DMS114 treated with DMSO at 0.1 percent for 48 hours (cell line): ENCODE measurements around the gene AP2A1.
"Not testable (repeated sequence)": the region's sequence is repeated elsewhere in the genome, so short reads cannot be mapped to it uniquely, and the experiment has no call there.

Experiments used
- DNase-seq: peaks from one replicate; lab custom pipeline; 2025; ENCODE audit not compliant: unreplicated experiment; lab: John Stamatoyannopoulos, UW

Gene AP2A1

DNA sequence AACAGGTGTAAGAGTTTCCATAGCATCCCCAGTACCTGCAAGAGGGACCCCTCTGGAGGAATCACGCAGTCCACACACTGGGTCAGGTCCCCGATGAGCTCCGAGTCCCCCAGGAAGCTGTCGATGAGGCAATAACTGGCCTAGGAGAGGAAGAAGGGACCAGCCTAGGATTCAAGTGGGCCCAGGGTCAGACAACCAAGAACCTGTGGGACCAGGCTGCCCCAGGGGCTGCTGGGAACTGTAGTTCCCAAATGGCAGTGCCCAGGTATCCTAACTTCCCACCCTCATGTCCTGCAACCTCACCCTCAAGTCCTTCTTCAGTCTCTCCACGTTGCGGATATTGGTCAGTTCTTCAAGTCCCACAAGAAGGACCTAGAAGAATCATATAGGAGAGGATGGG is 44.5 kb downstream of the AP2A1 start:
- DNase-seq: no peak

DNA sequence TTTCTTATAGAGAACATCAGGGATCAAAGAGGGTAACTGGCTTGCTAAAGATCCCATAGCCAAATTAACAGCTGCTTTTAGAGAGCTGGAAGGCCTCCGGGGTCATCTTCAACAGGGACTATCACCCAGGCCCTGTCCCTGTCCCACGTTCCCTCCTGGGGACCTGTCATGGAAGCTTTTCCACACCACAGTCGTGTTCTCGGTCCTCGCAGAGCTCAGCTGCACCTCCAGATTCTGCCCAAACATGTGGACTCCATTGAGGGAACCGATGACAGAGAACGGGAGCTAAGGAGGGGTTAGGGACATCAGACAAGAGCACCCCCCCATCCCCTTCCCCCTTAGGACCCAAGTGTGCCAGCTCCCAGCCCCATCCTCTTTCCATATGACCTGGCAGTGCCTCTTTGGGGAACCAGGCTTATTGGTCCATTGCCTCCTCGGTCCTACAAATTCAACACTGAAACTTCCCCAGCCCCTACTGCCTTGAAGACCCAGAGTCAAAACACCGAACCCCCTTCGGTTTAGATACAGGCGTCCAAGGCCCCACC is 45.7 kb downstream of the AP2A1 start:
- DNase-seq: no peak

DNA sequence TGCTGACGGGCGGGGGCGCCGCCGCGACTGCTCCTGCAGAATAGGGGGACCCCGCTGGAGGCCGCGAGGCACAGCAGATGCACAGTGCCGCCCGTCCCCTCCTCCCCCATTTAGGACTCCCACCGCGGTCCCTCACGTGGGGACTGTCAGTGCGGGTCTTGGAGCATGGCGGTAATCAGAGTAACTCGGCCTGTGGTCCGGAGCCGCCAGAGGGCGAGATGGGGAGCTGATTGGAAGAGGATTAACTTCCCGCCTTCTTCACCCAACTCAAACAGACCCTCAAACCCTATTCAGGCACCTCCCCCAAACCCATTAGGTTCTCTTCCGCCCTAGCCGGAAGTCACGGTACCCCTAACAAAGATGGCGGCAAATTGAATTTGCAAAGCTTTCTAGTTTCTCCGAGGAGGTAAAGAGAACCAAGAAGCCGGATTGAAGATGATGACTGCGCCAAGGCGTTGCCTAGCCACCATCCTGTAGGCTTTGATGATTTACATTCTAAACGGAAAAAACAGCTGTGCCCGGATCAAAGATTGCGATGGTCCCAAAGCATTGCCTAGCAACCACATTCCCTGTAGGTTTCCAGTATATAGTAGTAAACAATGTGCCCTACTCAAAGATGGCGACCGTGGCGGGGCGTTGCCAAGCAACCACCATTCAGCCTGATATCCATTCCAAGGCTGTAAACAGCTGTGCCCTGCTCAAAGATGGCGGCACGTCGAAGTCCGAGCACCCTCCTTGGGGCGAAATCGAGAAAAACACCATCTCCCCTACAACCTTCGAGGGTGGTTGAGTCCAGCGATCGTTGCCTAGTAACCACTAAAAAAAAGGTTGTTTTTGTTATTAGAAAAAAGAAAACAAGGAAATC is 46.4 kb downstream of the AP2A1 start, which contains the start of gene FUZ:
TSS of gene FUZ (minus strand) at position 296 of the 865 bp plus-strand sequence. CDS start at position 110, 186 bp downstream.
- DNase-seq: peak; percentile 90

DNA sequence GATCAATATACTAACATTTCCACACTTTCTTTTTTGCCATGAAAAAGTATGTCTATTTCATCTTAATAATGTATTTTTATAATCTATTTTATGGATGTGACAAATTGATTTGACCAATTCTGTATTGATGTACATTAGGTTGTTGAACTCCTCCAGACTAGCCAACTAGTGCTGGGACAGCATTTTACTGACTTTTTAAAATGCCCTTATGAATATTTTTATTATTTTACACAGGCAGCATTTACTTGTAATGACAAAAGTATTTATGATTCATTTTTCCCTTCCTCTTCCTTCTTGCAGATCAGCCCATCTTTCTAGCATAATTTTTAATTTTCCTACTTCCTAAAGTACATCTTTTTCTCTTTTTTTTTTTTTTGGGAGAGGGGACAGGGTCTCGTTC is 47.2 kb downstream of the AP2A1 start:
- DNase-seq: no peak

DNA sequence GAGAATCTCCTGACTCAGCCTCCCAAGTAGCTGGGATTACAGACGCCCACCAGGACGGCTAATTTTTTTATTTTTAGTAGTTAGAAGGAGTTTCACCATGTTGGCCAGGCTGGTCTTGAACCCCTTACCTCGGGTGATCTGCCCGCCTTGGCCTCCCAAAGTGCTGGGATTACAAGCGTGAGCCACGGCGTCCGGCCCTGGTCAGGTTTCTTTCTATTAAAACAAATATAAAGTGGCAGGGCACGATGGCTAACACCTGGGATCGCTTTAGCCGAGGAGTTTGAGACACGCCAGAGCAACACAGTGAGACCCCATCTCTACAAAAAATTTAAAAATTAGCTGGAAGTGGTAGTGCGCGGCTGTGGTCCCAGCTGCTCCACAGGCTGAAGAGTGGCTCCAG is 49.8 kb downstream of the AP2A1 start:
- DNase-seq: no peak

DNA sequence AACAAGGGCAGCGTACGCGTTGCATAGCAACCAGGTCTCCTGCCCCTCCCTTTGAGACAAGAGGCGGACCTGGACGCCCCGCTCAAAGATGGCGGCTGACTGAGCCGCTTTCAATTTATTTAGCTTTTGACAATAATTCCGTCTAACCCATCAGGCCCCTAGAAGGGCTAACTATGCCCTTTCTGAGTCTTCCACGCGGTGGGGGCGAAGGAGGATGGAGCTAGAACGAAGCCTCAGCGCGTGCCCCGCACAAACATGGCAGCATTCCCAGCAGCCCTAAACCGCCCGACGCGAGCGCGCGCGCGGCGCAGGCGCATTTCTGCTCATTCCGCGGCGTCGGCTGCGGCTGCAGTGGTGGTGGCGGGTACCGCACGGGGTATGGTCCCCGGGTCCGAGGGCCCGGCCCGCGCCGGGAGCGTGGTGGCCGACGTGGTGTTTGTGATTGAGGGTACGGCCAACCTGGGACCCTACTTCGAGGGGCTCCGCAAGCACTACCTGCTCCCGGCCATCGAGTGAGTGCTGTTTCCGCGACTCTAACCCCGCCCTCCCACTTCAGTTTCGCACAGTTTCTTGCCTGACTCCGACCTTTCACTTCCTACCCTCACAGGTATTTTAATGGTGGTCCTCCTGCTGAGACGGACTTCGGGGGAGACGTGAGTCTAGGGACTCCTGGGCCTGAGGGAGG is 51.3 kb downstream of the AP2A1 start, which contains the start of gene MED25:
TSS of gene MED25 (plus strand) at position 326 of the 685 bp plus-strand sequence. CDS start at position 379, 53 bp downstream.
- DNase-seq: peak; percentile 77

DNA sequence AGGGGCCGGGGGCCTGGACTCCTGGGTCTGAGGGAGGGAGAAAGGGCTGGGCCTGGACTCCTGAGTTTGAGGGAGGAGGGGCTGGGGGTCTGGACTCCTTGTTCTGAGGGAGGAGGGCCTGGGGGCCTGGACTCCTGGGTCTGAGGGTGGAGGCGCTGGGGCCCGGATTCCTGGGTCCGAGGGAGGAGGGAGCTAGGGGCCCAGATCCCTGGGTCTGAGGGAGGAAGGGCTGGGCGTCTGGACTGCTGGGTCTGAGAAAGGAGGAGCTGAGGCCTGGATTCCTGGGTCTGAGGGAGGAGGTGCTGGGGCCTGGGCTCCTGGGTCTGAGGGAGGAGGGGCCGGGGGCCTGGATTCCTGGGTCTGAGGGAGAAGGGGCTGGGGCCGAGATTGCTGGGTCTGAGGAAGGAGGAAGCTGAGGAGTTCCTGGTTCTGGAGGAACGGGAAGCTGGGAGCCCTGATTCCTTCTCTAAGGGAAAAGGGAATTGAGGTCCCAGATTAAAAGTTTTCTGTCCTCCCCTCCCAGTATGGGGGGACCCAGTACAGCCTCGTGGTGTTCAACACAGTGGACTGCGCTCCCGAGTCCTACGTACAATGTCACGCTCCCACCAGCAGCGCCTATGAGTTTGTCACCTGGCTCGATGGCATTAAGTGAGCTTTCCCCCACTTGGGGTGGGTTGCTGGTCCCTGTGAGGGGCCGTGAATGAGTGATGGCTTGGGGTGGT is 52.0 kb downstream of the AP2A1 start:
- DNase-seq: no peak

DNA sequence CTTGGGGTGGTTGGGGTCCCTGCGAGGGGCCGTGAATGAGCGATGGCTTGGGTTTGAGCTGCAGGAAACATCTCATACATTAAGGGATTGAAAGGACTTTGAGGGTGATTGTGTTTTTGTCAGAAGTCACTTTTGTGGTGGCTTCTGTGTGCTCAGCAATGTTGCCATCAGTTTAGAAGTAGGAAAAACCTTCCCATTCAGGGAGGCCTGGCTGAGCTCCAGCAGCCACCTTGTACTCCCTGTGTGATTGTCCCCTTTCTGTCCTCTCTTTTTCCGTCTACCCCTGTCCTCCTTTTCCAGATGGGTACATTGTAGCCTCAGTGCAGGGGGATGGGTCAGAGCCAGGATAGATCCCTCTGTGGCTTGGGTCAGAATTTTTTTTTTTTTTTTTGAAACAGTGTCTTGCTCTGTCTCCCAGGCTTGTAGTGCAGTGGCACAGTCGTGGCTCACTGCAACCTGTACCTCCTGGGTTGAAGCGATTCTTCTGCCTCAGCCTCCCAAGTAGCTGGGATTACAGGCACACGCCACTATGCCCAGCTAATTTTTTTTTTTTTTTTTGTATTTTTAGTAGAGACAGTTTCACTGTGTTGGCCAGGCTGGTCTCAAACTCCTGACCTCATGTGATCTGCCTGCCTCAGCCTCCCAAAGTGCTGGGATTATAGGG is 52.8 kb downstream of the AP2A1 start:
- not testable (repeated sequence) for DNase-seq

DNA sequence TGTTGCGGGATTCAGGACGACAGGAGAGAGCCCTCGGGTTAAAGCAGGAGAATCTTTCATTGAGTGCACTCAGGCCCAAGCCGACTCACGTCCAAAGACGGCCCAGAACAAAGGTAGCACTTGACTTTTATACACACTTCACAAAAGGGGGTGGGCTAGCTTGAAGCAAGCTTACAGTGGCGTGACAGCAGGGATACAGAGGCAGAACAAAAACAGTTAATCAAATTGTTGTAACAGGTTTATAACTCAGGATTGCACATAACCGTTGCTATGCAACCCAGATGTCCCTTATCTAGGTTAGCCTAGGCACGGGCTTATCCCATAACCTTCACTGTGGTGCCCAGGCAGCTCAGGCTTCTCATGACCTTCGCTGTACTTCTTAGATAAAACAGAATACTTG is 53.3 kb downstream of the AP2A1 start:
- DNase-seq: no peak

DNA sequence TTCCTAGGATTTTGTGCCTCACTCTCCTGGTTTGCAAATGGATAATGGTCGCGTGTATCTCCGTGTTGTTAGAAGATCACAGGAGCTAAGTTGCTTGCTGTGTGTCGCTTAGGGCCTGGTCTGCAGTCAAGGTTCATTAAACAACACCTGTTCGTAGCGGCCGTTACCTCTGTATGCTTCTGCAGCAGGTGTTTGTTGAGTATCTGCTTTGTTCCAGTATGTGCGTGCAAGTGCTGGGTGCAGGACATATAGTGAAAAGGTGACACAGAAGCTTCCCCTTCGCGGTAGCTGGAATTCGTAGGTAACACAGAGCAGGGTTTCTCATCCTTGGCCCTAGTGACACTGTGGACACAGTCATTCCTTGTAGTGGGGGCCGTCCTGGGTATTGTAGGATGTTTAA is 56.7 kb downstream of the AP2A1 start:
- no peak for DNase-seq

DNA sequence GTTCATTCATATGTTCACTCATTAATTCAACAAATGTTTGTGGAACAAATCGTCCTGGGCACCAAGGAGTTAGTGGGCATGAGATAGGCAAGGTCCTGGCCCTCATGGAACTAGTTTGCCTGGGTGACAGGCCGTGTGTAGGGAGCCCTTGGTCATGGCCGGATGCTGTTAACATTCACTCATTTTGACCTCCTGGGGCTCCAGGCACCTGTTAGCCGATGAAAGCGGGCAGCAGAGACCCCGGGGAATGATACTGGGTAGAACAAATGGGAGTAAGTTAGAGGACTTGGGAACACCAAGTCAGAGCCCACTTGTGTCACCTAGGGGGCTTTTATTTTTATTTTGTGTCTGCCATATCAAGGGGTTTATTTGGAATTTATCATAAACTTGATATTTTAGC is 57.9 kb downstream of the AP2A1 start:
- no peak for DNase-seq

DNA sequence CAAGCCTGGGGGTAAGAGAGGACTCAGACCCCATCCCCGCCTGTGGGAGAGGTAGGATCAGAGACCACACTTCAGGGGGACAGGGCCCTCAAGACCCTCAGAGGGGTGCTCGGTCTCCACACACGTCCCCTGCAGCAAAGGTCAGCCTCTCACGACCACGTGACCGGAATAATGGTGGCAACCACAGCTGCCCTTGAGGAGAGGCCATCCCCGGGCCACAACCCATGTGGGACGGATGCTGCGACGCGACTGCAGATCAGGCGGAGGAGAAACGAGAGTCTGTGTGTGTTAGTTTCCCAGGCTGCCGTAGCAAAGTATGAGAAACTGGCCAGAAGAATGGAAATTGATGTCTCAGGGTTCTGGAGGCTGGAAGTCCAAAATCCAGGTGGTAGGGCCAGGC is 60.2 kb downstream of the AP2A1 start:
- no peak for DNase-seq

DNA sequence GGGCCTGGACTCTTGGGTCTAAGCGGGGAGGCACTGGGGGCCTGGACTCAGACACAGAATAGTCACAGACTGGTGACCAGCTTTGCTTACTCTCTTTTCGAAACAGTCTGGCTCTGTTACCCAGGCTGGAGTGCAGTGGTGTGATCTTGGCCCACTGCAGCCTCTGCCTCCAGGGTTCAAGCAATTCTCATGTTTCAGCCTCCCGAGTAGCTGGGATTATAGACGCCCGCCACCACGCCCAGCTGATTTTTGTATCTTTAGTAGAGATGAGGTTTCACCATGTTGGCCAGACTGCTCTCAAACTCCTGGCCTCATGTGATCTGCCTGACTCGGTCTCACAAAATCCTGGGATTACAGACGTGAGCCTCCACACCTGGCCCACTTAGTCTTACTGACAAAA is 62.4 kb downstream of the AP2A1 start:
- no peak for DNase-seq

DNA sequence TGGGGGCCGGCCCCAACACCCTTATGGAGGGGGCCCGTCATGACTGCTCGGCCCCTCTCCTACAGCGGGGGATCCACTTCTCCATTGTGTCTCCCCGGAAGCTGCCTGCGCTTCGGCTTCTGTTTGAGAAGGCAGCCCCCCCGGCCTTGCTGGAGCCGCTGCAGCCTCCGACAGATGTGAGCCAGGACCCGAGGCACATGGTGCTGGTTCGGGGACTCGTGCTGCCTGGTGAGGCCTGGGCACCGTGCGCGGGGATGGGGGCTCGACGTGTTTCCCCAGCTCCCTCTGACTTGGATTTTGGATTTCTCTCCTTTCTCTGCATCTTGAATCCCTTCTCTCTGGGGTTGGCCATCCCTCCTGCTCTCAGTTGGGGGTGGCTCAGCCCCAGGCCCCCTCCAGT is 62.9 kb downstream of the AP2A1 start:
- DNase-seq: no peak

DNA sequence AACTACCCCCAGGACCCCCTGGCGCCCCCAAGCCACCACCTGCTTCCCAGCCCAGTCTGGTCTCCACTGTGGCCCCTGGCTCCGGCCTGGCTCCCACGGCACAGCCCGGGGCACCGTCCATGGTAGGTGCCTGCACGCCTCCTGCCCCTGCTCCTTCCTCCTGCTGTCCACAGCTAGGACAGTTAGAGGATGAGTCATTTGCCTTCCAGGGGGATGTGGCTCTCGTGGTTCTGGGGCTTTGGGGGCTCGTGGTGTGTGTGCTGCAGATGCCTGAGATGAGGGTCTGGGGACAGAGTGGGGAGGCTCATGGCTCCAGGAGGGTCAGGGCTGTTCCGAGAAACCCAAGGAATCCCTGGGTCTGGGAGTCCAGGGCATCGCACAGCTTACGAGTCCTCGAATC is 64.0 kb downstream of the AP2A1 start:
- no peak for DNase-seq

DNA sequence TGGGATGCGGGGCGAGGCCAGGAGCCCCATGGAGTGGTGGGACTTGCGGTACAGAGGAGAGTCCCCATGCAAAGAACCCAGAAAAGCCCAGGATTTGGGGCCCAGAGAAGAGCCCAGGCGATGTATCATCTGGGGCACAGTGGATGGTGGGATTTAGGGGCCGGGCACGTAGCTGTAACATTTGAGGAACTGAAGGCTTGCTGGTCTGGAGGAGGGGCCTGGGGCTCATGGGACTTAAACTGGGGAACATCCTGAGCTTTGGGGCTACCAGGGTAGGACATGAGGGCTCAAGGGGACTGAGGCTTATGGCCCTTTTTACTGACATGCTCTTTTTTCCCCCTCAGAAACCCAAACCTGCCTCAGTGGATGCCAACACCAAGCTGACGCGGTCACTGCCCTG is 64.8 kb downstream of the AP2A1 start:
- no peak for DNase-seq

DNA sequence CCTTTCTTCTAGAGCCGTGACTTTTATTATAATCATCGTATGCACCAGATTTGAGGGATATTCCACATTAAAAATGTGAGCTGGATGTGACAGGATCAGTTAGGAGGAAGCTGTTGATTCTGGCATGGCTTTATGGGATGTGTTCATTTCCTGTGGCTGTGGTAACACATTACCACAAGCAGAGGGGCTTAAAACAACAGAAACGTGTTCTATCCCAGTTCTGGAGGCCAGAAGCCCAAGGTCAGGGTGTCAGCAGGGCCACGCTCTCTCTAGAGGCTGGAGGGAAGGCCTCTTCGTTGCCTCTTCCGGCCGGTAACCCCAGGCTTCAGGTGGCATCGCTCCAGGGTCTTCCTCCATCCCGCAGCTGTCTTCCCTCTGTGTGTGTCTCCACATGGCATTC is 65.8 kb downstream of the AP2A1 start:
- no peak for DNase-seq

DNA sequence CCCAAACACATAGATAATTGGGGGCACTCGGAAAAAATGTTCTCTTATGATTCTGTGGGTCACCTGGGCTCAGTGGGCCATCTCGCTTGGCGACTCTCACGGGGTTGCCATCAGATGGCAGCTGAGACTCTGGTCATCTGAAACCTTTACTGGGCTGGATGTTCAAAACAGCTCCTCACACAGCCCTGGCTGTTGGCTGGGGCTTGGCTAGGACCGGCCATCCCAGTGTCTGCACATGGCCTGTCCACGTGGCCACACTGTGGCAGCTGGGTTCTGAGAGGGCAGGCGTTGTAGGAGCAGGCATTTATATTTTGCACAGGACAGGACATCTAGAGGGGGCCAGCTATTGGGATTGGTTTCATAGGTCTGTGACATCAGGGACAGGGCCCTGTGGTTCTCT is 66.8 kb downstream of the AP2A1 start:
- DNase-seq: no peak

DNA sequence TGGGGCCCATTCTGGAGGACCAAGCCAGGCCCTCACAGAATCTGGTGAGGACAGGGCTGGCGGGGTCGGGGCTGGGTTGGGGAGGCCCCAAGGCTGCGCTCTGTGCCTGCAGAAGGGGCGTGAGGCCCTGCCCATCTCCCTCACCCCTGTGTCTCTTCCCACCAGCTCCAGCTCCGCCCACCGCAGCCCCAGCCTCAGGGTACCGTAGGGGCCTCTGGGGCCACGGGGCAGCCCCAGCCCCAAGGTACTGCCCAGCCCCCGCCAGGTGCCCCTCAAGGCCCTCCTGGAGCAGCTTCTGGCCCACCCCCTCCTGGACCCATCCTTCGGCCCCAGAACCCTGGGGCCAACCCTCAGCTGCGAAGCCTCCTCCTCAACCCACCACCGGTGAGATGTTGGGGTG is 68.8 kb downstream of the AP2A1 start:
- no peak for DNase-seq

DNA sequence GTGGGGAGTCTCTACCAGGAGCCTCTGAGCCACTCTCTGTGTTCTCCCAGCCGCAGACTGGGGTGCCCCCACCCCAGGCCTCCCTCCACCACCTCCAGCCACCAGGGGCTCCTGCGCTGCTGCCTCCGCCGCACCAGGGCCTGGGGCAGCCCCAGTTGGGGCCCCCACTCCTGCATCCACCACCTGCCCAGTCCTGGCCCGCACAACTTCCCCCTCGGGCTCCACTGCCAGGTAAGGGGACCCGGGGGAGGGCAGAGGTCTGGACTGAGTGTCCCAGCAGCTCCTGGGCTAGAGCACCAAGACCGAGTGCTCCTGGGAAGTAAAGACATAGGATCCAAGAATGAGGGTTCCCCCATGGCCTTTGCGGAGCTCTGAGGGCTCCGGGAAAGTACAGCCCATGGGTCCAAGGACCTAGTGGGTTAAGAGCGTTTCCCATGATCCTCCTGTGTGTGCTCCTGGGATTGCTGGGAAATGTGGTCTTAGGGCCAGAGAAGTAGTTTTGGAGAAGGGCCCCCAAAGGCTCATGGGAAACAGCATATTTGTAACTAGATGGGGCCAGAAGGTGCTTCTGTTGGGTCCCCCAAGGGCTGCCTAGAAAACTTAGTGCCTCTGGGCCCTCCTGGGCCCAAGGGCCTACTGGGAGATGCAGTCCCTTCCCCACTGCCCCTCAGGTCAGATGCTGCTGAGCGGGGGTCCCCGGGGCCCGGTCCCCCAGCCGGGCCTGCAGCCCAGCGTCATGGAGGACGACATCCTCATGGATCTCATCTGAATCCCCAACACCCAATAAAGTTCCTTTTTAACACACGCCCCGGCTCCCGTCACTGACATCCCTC is 69.6 kb downstream of the AP2A1 start:
- DNase-seq: no peak
